Spleen (tissue), 11 donors: ENCODE results near the gene PTN. TPM values are rescaled to one million over a fixed set of nuclear protein-coding genes. Genes with fewer than 3 reads are reported as not detected.

Source experiments
- DNase-seq: peaks from one replicate; pipeline ENCODE4 v3.0.0-alpha.2; 2020
- H3K27ac ChIP-seq, 8 donors: fragments of 200-600 bp; sonication (generic) in 7 of 8; 1 replicate in 4 of 8; 2 replicates in 4 of 8; pipeline versions ENCODE4 v1.5.0 to v1.8.0; 2016 to 2021; ENCODE audit warnings: inconsistent platforms in 4 of 8, mild to moderate bottlenecking in 4 of 8, moderate library complexity in 1 of 8
- H3K27me3 ChIP-seq, 7 donors: fragments of 200-600 bp; sonication (generic) in 6 of 7; replicated peaks in 1 of 7; 1 replicate in 4 of 7; 2 replicates in 3 of 7; pipeline versions ENCODE4 v1.5.0 to v1.8.0; 2016 to 2021; ENCODE audit warnings: inconsistent platforms in 3 of 7, mild to moderate bottlenecking in 1 of 7
- H3K36me3 ChIP-seq, 6 donors: fragments of 200-600 bp; sonication (generic) in 5 of 6; 1 replicate in 4 of 6; 2 replicates in 2 of 6; pipeline versions ENCODE4 v1.5.0 to v1.8.0; 2016 to 2021; ENCODE audit warnings: inconsistent platforms in 2 of 6
- H3K4me1 ChIP-seq, 6 donors: fragments of 200-600 bp; sonication (generic) in 5 of 6; 1 replicate in 3 of 6; 2 replicates in 3 of 6; pipeline versions ENCODE4 v1.5.0 to v1.8.0; 2016 to 2021; ENCODE audit warnings: inconsistent platforms in 3 of 6
- H3K4me3 ChIP-seq, 8 donors: fragments of 200-600 bp; sonication (generic) in 7 of 8; 1 replicate in 4 of 8; 2 replicates in 4 of 8; pipeline versions ENCODE4 v1.5.0 to v1.8.0; 2016 to 2021; ENCODE audit warnings: inconsistent platforms in 4 of 8, mild to moderate bottlenecking in 4 of 8, moderate library complexity in 2 of 8
- H3K9me3 ChIP-seq, 8 donors: fragments of 200-600 bp; sonication (generic) in 7 of 8; 1 replicate in 4 of 8; 2 replicates in 4 of 8; pipeline versions ENCODE4 v1.5.0 to v1.8.0; 2016 to 2021; ENCODE audit warnings: inconsistent platforms in 4 of 8
- POLR2A ChIP-seq, 3 donors: fragments of 450-650 bp; IDR thresholded peaks; one replicate each; pipeline ENCODE4 v1.5.1; 2017; ENCODE audit warnings: antibody characterized with exemption in 3 of 3, mild to moderate bottlenecking in 1 of 3
- POLR2AphosphoS5 ChIP-seq, 3 donors: sonication (generic); formaldehyde crosslinking; IDR thresholded peaks; one replicate each; pipeline ENCODE4 v1.5.1; 2017; ENCODE audit warnings: antibody characterized with exemption in 3 of 3
- WGBS, 5 donors: extraction: QIAGEN DNeasy Blood & Tissue Kit in 3 of 5; methylation state at CpG; one replicate each; pipeline versions ENCODE4 v1.1.5 to v1.1.7; 2013 to 2018; 5-methylcytosine and 5-hydroxymethylcytosine counted together
- intact Hi-C: fragments of 100-400 bp; cut with DNase I; formaldehyde crosslinking; loops from one replicate; pipeline ENCODE4 v1.15.0; 2023; ENCODE audit warnings: low total_unique reads
- polyA plus RNA-seq, 3 donors: library from polyadenylated mRNA; stranded (reverse); fragments of 200-250 nt; gene quantifications; one replicate each; pipeline ENCODE4 v1.2.1, GENCODE V29; 2013
- total RNA-seq, 7 donors: library from RNA; depleted of rRNA in 3 of 7; stranded (reverse); fragments of >200 nt in 3 of 7; fragmentation: NEBNext Ultra II Directional in 4 of 7; extraction: Animal tissue kit (Norgen Biotek cat#: 25700) in 4 of 7; gene quantifications; one replicate each; pipeline versions ENCODE4 v1.1.0 to v1.2.1, GENCODE V29; 2016 to 2021
- TF ChIP-seq, protein P1 (sequence below), 11 experiments: fragments of 200-600 bp in 7 of 11; fragments of 450-650 bp in 4 of 11; sonication (generic) in 4 of 11; IDR thresholded peaks in 8 of 11; conservative IDR thresholded peaks in 3 of 11; 1 replicate in 7 of 11; 2 replicates in 4 of 11; pipeline versions ENCODE4 v1.4.0 to v1.8.0; 2016 to 2021; ENCODE audit warnings: antibody characterized with exemption in 11 of 11, inconsistent platforms in 4 of 11, mild to moderate bottlenecking in 1 of 11
- donor health status: healthy with polysubstance abuse.
- donor health status: DM: no; HTN: no; CAD: no; lungs with moderate emphysema.
- donor health status: DM: no; HTN: no; CAD: no.
- donor health status: Bipolar disorder and iron deficiency.
- donor health status: healthy.
- donor health status: DM: no; HTN: no; CAD: no.
- donor health status: DM: yes; HTN: yes; CAD: no.

Gene PTN
- total and polyA plus RNA-seq, 10 donors, result 2.1 to 21.1 (median 6.2) TPM

DNA sequence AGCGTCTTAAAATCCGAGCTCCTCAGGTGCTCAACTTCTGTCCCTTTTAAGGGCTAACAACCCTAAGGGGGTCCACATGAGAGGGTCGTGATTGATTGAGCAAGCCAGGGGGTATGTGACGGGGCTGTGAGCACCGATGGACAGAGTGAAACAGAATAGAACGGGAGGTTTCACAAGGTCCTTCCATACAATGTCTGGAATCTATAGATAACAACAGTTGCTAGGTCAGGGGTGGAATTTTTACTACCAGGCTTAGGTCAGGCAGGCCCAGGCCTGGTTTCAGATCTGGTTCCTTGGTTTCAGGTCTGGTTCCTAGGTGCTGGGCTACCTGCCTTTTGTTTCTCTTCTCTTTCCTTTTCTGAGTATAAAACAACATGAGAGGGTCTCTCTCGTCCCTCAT, 80.9 kb downstream of the PTN start:
- H3K4me3 ChIP-seq, result no peak overlapping the region
- H3K27ac ChIP-seq, result no peak overlapping the region
- peaks cover 0 to 23% (median 15%) of the 10 kb centered on the region in 8 donors for H3K9me3 ChIP-seq
- 82 to 90% (median 86%) methylated on average over 7 of the region's 7 CpGs for WGBS, 5 donors
- TF ChIP-seq POLR2AphosphoS5 (IDR thresholded peaks at IDR 0.05) (no peak), POLR2A (IDR thresholded peaks at IDR 0.05) (no peak)
- TF ChIP-seq, protein P1, sequence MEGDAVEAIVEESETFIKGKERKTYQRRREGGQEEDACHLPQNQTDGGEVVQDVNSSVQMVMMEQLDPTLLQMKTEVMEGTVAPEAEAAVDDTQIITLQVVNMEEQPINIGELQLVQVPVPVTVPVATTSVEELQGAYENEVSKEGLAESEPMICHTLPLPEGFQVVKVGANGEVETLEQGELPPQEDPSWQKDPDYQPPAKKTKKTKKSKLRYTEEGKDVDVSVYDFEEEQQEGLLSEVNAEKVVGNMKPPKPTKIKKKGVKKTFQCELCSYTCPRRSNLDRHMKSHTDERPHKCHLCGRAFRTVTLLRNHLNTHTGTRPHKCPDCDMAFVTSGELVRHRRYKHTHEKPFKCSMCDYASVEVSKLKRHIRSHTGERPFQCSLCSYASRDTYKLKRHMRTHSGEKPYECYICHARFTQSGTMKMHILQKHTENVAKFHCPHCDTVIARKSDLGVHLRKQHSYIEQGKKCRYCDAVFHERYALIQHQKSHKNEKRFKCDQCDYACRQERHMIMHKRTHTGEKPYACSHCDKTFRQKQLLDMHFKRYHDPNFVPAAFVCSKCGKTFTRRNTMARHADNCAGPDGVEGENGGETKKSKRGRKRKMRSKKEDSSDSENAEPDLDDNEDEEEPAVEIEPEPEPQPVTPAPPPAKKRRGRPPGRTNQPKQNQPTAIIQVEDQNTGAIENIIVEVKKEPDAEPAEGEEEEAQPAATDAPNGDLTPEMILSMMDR (IDR thresholded peaks at IDR 0.05 in 8 of 11, conservative IDR thresholded peaks at IDR 0.05 in 3 of 11), result no peak
- H3K27me3 ChIP-seq, result no peaks in the 10 kb centered on the region
- H3K4me1 ChIP-seq, result no peaks in the 10 kb centered on the region
- no peak for DNase-seq
- no peaks in the 10 kb centered on the region for H3K36me3 ChIP-seq
- intact Hi-C loops, result no loop called here

DNA sequence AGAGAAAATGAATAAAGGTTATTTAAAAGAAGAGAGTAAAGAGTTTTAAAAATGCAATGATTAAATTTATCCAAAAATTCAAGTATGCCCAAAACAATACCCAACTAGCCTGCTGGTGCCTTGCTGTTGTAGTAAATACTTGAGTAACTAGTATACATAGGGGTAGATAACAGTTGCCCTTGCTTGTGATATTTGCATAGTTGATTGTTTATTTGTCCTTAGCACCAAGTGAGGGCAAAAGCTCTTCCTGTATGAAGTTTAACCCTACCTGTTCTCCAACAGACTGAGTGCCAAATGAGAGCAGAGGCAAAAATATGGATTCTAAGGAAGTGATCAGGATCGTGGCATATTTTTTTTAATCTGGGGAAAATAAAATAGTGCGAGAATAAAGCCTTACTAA, 85.0 kb downstream of the PTN start:
- no peak overlapping the region for H3K4me3 ChIP-seq
- no peak for DNase-seq
- TF ChIP-seq POLR2A (IDR thresholded peaks at IDR 0.05), result no peak
- no peak for TF ChIP-seq POLR2AphosphoS5 (IDR thresholded peaks at IDR 0.05)
- TF ChIP-seq, protein P1 (IDR thresholded peaks at IDR 0.05 in 8 of 11, conservative IDR thresholded peaks at IDR 0.05 in 3 of 11), result no peak
- intact Hi-C loops, result no loop called here
- H3K4me1 ChIP-seq, result no peaks in the 10 kb centered on the region
- peaks cover 0 to 18% (median 10%) of the 10 kb centered on the region in 8 donors for H3K9me3 ChIP-seq
- no peaks in the 10 kb centered on the region for H3K27me3 ChIP-seq
- WGBS, 5 donors, result 65 to 86% (median 79%) methylated on average over 2 of the region's 2 CpGs
- no peak overlapping the region for H3K27ac ChIP-seq
- H3K36me3 ChIP-seq, result no peaks in the 10 kb centered on the region

DNA sequence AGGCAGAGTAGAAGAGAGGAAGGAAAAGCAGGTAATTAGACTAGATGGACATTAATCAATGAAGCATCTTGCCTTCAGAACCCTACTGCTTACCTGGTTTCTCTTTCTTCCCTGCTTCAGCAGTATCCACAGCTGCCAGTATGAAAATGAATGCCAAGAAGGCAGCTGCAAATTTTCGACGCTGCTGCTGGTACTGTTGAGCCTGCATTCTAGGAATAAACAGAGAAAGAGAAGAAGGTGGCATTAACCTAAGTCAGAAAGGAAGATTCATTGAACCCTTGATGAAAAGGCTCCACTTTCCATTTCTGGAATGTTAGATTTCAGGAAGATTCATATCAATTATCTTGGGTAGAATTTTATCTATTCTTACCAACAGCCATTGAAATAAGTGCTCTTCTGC, 88.8 kb downstream of the PTN start:
- intact Hi-C loops, result no loop called here
- no peak overlapping the region for H3K4me3 ChIP-seq
- no peaks in the 10 kb centered on the region for H3K9me3 ChIP-seq
- WGBS, 5 donors, result 79 to 86% (median 85%) methylated on average over 2 of the region's 2 CpGs
- no peak for TF ChIP-seq POLR2AphosphoS5 (IDR thresholded peaks at IDR 0.05)
- TF ChIP-seq, protein P1 (IDR thresholded peaks at IDR 0.05 in 8 of 11, conservative IDR thresholded peaks at IDR 0.05 in 3 of 11), result no peak
- no peak for TF ChIP-seq POLR2A (IDR thresholded peaks at IDR 0.05)
- no peak for DNase-seq
- no peaks in the 10 kb centered on the region for H3K36me3 ChIP-seq
- H3K27ac ChIP-seq, result no peak overlapping the region
- no peaks in the 10 kb centered on the region for H3K4me1 ChIP-seq
- no peaks in the 10 kb centered on the region for H3K27me3 ChIP-seq

DNA sequence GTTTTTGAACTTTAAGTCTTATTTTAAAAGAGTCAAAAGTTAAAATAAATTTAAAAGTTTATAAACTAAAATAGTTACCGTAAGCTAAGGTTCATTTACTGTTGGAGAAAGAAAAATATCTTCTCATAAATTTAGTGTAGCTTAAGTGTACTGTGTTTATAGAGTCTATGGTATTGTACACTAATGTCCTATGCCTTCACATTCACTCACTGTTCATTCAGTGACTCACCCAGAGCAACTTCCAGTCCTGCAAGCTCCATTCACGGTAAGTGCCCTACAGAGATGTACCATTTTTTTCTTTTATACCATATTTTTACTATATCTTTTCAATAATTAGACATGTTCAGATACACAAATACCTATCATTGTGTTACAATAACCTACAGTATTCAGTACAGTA, 97.6 kb downstream of the PTN start:
- no peak overlapping the region for H3K4me3 ChIP-seq
- DNase-seq, result no peak
- peaks cover 0 to 8% (median 0%) of the 10 kb centered on the region in 8 donors for H3K9me3 ChIP-seq
- no peak overlapping the region for H3K27ac ChIP-seq
- intact Hi-C loops, result no loop called here
- TF ChIP-seq, protein P1 (IDR thresholded peaks at IDR 0.05 in 8 of 11, conservative IDR thresholded peaks at IDR 0.05 in 3 of 11), result no peak
- TF ChIP-seq POLR2A (IDR thresholded peaks at IDR 0.05) (no peak), POLR2AphosphoS5 (IDR thresholded peaks at IDR 0.05) (no peak)
- H3K36me3 ChIP-seq, result no peaks in the 10 kb centered on the region
- 80 to 93% (median 91%) methylated on average over 2 of the region's 2 CpGs for WGBS, 5 donors
- H3K27me3 ChIP-seq, result no peaks in the 10 kb centered on the region
- no peaks in the 10 kb centered on the region for H3K4me1 ChIP-seq
